Subcutaneous abdominal adipose tissue (tissue), 5 donors: ENCODE measurements around the gene HIGD1A.

ENCODE experiments used
- H3K27ac ChIP-seq: one replicate; pipeline ENCODE4 v1.7.0; 2013; ENCODE audit warnings: low read depth, mild to moderate bottlenecking, inconsistent platforms, low read length, moderate library complexity
- H3K27me3 ChIP-seq, 5 donors: one replicate each; pipeline ENCODE4 v1.7.0; 2013; ENCODE audit warnings: low read length in 5 of 5, inconsistent platforms in 1 of 5; ENCODE audit not compliant: control insufficient read depth in 5 of 5, insufficient read depth in 4 of 5
- H3K36me3 ChIP-seq, 5 donors: one replicate each; pipeline ENCODE4 v1.7.0; 2013; ENCODE audit warnings: low read length in 5 of 5; ENCODE audit not compliant: control insufficient read depth in 5 of 5, insufficient read depth in 5 of 5
- H3K4me1 ChIP-seq, 5 donors: one replicate each; pipeline ENCODE4 v1.7.0; 2013; ENCODE audit warnings: low read length in 5 of 5, mild to moderate bottlenecking in 3 of 5, moderate library complexity in 1 of 5; ENCODE audit not compliant: control insufficient read depth in 5 of 5, insufficient read depth in 5 of 5
- H3K4me3 ChIP-seq, 5 donors: one replicate each; pipeline ENCODE4 v1.7.0; 2013; ENCODE audit warnings: low read length in 5 of 5, low read depth in 1 of 5
- H3K9ac ChIP-seq, 5 donors: one replicate each; pipeline ENCODE4 v1.7.0; 2013; ENCODE audit warnings: low read length in 5 of 5, mild to moderate bottlenecking in 4 of 5, moderate library complexity in 3 of 5
- H3K9me3 ChIP-seq, 5 donors: one replicate each; pipeline ENCODE4 v1.7.0; 2013; ENCODE audit warnings: low read length in 5 of 5; ENCODE audit not compliant: control insufficient read depth in 5 of 5
- donor health status: healthy.
- donor health status: healthy.
- donor health status: healthy.
- donor health status: healthy.
- donor health status: healthy.

HIGD1A gene

DNA sequence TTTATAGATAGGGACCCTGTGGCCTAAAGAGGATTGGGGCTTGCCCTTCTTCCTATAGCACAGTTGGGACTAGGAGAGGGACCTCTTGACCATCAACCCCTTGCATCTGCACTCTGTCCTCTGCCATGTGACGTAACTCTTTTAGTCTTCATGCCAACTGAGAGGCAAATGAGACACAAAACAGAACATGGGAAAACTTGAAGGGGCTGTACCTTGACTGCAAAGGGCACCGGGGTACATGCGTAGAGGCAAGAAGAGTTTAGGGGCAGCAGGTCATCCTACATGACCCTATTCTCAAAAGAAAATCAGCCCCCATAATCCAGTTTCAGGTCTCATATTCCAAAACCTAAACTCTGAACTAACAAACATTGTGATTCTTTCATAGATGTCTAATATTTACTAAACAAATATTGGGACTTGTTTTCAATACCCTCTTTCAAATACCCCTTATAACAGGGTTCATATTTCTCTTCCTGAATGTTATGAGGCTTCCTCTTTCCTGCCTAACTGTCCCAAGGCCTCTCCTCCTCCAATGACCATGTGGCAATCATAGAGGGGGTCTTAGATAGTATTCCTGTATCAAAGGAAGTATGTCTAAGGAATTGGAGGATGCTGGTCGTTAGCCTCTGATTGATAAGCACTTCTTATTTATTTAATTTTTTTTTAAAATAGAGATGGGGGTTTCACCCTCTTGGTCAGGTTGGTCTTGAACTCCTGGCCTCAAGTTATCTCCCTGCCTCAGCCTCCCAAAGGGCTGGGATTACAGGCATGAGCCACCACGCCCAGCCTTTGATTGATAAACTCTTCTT is 25.5 kb upstream of the HIGD1A start:
- Histone ChIP-seq H3K36me3 (no peaks in the 10 kb centered on the region), H3K4me3 (no peak overlapping the region), H3K27ac (no peak overlapping the region), H3K4me1 (peaks cover 0 to 31% (median 17%) of the 10 kb centered on the region in 5 donors), H3K9ac (no peak overlapping the region), H3K27me3 (no peaks in the 10 kb centered on the region), H3K9me3 (no peaks in the 10 kb centered on the region)

- Histone ChIP-seq H3K36me3 (no peaks in the 10 kb centered on the region), H3K27ac (no peak overlapping the region), H3K4me1 (peaks cover 0 to 31% (median 17%) of the 10 kb centered on the region in 5 donors), H3K4me3 (no peak overlapping the region), H3K9ac (no peak overlapping the region), H3K9me3 (peaks cover 0 to 3% (median 0%) of the 10 kb centered on the region in 5 donors), H3K27me3 (no peaks in the 10 kb centered on the region)
These were observed 24.9 kb upstream of the HIGD1A start for GRCh38 chr3:42829083-42829627.

- Histone ChIP-seq H3K9ac (no peak overlapping the region), H3K36me3 (no peaks in the 10 kb centered on the region), H3K27me3 (no peaks in the 10 kb centered on the region), H3K4me1 (peaks cover 0 to 31% (median 17%) of the 10 kb centered on the region in 5 donors), H3K4me3 (no peak overlapping the region), H3K9me3 (peaks cover 0 to 3% (median 0%) of the 10 kb centered on the region in 5 donors), H3K27ac (peak overlapping the region; percentile 11)
These were observed 23.4 kb upstream of the HIGD1A start for GRCh38 chr3:42827654-42828053.

DNA sequence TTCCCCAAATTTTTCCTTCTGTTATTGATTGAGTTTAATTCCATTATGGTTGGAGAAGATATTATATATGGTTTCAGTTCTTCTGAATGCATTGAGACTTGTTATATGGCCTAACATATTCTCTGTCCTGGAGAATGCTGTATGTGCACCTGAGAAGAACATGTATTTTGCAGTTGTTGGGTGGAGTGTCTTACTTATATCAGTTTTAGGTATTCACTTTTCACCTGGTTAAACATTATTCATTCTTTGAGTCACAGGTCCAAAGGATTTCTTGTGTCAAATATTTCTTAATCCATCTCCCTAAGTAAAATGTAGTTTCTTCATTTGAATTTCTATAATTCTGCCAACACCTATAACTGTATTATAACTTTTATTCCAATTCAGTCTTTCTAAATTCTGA is 22.7 kb upstream of the HIGD1A start:
- peaks cover 0 to 25% (median 15%) of the 10 kb centered on the region in 5 donors for H3K4me1 ChIP-seq
- no peaks in the 10 kb centered on the region for H3K36me3 ChIP-seq
- H3K27ac ChIP-seq = peak overlapping the region; percentile 11
- H3K9ac ChIP-seq = no peak overlapping the region
- H3K4me3 ChIP-seq = no peak overlapping the region
- H3K27me3 ChIP-seq = no peaks in the 10 kb centered on the region
- peaks cover 0 to 3% (median 0%) of the 10 kb centered on the region in 5 donors for H3K9me3 ChIP-seq

- Histone ChIP-seq H3K27me3 (no peaks in the 10 kb centered on the region), H3K9me3 (peaks cover 0 to 3% (median 0%) of the 10 kb centered on the region in 5 donors), H3K36me3 (no peaks in the 10 kb centered on the region), H3K27ac (no peak overlapping the region), H3K4me1 (peaks cover 0 to 16% (median 6%) of the 10 kb centered on the region in 5 donors), H3K9ac (no peak overlapping the region), H3K4me3 (no peak overlapping the region)
These were observed 21.9 kb upstream of the HIGD1A start for GRCh38 chr3:42826141-42826540.

- Histone ChIP-seq H3K27ac (no peak overlapping the region), H3K4me3 (no peak overlapping the region)
These were observed 19.1 kb upstream of the HIGD1A start for GRCh38 chr3:42823351-42823750.

GRCh38 chr3:42822828-42823227 is 18.5 kb upstream of the HIGD1A start:
- H3K4me3 ChIP-seq = no peak overlapping the region
- H3K36me3 ChIP-seq = no peaks in the 10 kb centered on the region
- no peaks in the 10 kb centered on the region for H3K27me3 ChIP-seq
- H3K9ac ChIP-seq = no peak overlapping the region
- no peak overlapping the region for H3K27ac ChIP-seq
- H3K4me1 ChIP-seq = peaks cover 0 to 5% (median 0%) of the 10 kb centered on the region in 5 donors
- H3K9me3 ChIP-seq = peaks cover 0 to 3% (median 0%) of the 10 kb centered on the region in 5 donors

More at GRCh38 chr3:42823351-42823750, 19.1 kb upstream of the HIGD1A start:
- Histone ChIP-seq H3K27me3 (no peaks in the 10 kb centered on the region), H3K9me3 (peaks cover 0 to 3% (median 0%) of the 10 kb centered on the region in 5 donors), H3K9ac (no peak overlapping the region), H3K36me3 (no peaks in the 10 kb centered on the region), H3K4me1 (peaks cover 0 to 5% (median 0%) of the 10 kb centered on the region in 5 donors)

- Histone ChIP-seq H3K27ac (no peak overlapping the region), H3K9me3 (peaks cover 0 to 3% (median 0%) of the 10 kb centered on the region in 5 donors), H3K4me1 (no peaks in the 10 kb centered on the region), H3K9ac (no peak overlapping the region), H3K4me3 (no peak overlapping the region), H3K27me3 (no peaks in the 10 kb centered on the region), H3K36me3 (no peaks in the 10 kb centered on the region)
These were observed 16.4 kb upstream of the HIGD1A start for GRCh38 chr3:42820746-42821051.

DNA sequence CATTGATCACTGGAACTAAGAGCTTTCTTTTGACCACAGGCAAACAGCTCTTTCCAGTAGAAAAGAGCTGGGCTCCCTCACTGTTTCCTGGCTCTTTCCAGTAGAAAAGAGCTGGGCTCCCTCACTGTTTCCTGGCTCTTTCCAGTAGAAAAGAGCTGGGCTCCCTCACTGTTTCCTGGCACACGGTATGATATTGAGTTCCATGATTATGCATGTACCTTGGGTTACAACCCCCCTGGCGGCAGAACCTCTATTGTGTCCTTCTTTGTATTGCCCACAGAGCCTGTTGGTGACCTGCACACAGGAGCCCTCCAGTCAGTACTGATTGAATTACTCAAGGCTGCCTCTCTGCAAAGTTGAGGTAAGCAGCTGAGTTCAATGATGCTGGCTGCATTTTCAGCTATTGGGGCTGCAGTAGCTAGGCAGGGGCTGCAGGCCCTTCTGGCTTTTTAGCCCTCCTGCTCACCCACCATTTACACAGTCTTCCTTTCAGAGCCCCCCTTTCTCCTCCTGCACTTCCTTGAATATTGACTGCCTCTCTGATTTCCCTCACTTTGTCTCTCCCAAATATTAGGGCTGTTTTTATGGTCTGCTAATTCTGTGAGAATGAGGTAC is 15.2 kb upstream of the HIGD1A start:
- H3K27ac ChIP-seq = no peak overlapping the region
- H3K4me3 ChIP-seq = no peak overlapping the region
- H3K9ac ChIP-seq = no peak overlapping the region
- no peaks in the 10 kb centered on the region for H3K36me3 ChIP-seq
- no peaks in the 10 kb centered on the region for H3K9me3 ChIP-seq
- no peaks in the 10 kb centered on the region for H3K27me3 ChIP-seq
- peaks cover 0 to 4% (median 0%) of the 10 kb centered on the region in 5 donors for H3K4me1 ChIP-seq

DNA sequence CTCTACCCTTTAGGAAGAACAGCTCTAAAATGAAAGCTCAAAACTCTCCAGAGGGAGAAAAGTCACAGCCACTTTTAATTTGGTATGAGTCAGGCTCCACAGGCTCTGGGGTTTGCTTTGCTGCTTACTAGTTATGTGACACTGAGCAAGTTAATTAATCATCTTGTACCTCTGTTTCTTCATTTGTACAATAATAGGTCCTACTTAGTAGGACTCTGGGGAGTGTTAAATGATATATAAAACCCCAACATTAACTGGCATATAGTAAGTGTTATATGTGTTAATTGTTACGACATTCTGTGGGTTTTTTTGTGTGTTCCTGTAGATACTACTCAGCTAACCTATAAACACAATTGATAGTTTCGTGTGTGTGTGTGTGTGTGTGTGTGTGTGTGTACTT is 11.5 kb upstream of the HIGD1A start:
- Histone ChIP-seq H3K27me3 (no peaks in the 10 kb centered on the region), H3K27ac (no peak overlapping the region), H3K4me1 (peaks cover 0 to 4% (median 0%) of the 10 kb centered on the region in 5 donors), H3K9ac (no peak overlapping the region), H3K9me3 (no peaks in the 10 kb centered on the region), H3K4me3 (no peak overlapping the region), H3K36me3 (no peaks in the 10 kb centered on the region)
